GM21825 (cell line): ENCODE data around the gene UGT1A5.

Experiments
- ATAC-seq: cut with Tn5 transposase; IDR thresholded peaks from one replicate; pipeline ENCODE4 v1.9.1; 2021; ENCODE audit warnings: mild to moderate bottlenecking, moderate library complexity; ENCODE audit not compliant: unreplicated experiment

UGT1A5 gene

DNA sequence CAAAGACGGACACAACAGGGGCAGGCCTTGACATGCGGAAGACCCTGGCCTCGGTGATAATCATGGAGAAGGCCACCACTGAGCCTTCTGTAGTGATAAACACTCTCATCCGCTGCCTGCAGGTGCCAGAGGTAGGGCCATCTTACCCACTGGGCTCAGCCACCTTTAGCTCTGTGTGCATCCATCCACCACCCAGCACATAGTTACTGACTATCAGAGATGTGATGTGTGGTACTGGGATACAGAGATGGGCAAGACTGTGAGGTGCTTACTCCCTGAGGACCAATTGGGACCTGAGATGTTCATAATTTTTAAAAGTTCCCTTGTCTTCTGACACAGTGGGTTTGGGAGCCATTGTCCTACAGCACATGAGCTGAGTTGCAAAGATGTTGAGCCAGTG lies 67.0 kb downstream of the UGT1A5 start:
- no peak for ATAC-seq

DNA sequence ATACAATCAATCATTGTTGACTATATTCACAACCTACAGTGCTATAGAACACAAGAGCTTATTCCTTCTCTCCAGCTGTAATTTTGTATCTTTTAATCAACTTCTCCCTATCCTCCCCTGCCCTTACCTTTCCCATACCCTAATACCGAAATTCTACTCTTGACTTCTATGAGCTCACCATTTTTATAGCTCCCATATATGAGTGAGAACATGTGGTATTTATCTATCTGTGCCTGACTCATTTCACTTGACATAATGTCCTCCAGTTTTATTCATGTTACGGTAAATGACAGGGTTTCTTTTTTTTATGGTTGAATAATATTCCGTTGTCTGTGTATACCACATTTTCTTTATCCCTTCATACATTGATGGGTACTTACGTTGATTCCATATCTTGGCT lies 68.1 kb downstream of the UGT1A5 start:
- no peak for ATAC-seq

DNA sequence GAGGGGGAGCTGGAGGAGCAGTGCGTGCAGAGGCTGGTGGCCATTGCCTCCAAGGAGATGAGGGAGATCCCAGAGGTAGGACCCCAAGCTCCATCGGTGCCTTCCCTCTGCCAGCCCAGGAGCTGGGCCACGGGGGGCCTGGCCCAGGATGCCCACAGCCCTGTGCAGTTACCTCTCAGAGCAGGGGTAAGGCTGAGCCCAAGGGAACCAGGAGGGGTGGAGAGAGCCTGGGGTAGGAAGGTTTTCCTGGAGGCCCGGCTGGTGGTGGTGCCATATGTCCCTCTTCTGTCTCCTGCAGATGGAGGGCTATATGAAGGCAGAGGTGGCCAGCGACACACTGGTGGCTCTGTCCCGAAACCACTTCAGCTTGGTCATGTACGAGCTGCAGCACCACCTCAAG lies 76.8 kb downstream of the UGT1A5 start:
- ATAC-seq = no peak

DNA sequence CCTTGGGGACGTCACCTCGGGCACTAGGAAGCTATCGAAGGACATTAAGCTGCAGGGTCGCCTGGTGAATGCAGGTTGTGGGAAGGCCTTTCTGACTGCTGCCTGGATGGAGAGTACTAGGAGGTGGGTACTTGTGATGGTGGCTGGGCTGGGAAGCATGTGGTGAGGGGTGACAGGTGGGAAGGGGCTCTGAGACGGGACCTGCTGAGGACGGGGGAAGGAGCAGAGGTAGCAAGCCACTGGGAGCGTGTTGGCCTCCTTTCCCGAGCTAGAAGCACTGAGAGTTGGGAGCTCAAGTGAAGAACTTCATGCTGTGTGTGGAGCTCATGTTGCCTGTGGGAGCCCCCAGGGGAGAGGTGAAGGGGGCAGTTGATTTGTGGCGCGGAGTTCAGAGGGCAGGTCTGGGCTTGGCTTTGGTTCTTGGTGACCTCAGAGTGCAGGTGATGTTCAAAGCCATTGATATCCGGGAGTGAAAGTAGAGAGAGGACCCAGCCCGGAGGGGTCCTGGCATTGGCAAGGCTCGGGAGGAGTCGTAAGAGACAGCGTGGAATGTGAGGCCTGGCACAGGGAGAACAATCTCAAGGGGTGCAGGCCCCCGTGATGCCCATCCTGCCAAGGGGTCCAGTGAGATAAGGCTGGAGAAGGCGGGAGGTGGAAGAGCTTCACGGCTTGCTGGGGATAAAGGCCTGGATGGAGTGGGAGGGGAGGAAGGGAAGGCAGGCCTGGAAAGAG lies 78.6 kb downstream of the UGT1A5 start:
- ATAC-seq = no peak

DNA sequence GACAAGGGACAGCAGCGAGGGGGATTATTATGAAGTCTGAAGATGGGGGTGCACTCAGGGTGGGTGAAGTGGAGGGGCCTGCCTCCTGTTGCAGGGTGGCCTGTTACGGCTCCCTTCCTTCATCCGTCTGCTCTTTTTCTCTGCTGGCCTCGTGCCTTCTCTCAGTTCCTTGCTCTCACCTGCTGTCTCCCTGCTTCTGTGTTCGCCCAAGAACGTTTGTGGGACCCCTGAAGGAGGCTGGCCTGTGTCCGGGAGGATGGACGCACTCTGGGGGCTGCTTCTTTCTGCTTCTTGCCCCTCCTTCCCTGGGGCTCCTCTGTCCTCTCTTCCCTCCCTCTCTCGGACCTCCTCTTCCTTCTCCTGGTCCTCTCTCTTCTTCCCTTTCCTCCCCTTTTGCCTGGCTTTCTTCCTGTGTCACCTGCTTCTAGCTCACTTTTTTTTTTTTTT lies 79.2 kb downstream of the UGT1A5 start:
- no peak for ATAC-seq

DNA sequence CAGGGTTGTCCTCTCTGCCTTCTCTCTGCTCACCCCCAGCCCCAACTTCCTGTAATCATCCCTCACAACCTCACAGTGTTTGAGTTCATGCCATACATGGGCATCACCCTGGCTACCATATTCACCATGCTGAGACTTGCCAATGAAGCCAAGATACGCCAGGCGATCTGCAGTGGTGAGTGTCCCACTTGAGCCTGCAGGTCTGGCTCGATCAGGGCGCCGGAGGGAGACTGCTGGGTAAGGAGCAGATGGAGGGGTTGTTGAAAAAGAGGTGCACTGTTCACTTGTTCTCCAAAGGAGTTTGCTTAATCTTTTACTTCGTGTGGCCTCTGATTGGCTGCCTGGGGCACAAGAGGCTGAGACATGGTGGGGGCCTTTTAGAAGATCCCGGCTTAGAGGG lies 80.0 kb downstream of the UGT1A5 start:
- no peak for ATAC-seq

DNA sequence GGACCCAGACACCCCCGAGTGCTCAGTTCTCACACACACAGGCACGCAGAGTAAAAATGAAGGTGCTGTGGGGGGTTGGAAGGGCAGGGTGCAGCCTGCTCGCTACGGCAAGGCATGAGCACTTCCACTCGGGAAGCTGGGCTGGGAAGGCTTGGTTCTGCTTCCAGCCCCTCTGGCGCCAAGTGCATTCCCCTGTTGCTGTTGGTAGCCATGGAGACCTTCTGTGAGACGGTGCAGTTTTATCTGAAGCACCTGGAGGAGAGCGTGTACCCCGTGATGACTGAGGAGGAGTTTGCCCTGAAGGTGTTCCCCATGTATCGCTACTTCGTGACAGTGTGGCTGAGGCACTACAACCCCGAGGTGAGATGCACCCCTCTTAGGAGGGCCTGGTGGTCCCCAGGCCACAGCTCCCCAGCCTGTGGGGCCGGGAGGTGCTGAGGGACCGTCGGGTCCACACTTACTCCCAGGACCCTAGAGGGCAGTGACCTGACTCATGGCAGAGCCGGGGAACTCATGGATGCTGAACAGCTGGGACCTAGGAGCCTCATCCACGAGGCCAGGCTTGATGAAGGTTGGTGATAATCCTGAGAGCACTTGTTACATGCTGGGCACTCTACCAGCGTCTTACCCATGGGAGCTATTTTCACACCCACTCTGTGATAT lies 80.9 kb downstream of the UGT1A5 start:
- ATAC-seq = no peak

DNA sequence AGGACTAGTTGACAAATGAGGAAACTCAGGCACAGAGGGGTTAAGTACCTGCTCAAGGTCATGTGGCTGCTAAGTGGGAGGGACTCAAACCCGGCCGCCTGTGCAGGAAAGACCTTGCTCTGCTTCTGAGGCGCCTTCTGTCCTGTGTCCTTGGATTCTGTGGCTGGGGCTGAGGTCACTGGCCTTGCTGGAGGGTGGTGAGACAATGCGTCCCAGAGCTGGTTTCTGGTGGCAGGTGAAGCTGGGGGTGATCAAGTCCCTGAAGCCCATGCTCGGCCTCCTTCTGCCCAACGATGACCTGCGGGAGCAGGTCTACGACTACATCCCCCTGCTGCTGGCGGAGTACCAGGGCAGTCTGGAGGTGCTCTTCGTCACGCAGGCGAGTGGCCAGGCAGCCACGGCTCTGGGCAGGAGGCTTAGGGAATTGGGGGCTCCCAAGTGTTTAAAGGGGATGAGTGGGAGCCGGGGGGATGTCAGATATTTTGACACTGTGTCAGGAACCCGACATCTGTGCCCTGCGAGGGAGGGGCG lies 81.5 kb downstream of the UGT1A5 start:
- ATAC-seq = no peak

DNA sequence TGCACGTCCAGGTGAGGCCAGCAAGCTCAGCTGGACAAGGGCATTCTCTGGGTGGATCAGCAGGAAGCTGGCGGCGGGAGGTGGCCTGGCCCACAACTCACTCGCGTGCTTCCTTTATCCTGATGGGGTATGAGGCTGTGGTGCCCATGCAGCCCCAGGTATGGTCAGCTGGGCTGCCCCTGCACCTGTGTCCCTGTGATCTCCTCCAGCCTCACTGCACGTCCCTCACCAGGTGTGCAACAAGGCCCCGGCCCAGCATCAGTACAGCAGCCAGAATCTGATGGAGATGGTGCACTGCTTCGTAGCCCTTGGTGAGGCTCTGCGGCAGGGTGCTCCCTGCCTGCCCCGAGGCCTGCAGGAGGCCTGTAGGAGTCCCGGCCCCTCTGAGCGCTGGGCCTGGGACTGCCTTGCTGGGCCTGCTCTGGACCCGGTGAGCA lies 83.0 kb downstream of the UGT1A5 start:
- no peak for ATAC-seq

DNA sequence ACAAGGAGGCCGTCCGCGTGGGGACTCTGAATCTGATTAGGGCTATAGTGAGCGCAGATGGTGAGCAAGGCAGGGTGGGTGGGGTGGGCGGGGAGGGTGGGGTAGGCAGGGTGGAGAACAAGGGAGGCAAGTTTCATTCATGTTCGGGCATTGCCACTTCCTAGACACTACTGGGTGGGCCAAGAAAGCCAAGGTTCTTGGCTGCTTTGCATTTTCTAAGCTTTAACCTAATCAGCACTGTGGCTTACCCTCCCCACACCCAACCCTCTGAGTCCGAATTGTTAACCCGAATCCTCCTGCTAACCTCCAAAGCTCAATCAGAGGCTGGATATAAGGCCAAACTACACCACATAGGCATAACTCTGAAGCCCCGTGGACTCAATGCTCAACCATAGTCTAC lies 83.5 kb downstream of the UGT1A5 start:
- no peak for ATAC-seq

DNA sequence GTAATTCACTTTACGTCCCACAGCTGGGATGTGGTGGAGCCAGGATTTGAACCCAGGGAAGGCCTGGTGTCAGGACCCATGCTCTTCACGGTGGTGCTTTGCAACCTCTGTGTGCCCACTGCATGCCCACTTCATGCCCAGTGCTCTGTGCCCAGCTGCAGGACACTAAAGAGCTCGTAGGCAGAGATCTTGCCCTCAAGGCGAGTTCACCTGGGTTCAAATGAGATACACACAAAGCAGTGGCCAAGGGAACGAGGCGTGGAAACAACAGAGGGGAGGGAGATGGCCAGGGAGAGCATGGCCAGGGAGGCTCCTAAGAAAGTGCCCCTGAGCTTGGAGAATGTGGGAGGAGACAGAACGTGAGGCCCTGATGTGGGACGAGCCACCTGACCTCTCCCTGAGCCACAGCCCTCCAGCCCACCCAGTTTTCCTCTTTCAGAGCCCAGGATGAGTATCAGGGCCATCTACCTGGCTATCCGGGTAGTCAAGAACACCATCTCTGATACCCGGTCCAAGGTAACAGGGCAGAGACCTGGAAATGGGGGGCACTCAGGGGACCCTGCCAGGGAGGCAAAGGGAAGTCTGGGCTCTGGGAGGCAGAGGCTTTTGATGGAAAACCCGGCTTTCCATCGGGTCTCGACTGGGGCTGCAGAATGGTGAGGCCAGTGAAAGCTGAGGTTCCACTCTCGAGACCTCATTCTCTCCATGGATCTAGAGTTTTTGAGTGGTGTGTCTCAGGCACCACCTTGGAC lies 85.8 kb downstream of the UGT1A5 start:
- no peak for ATAC-seq

DNA sequence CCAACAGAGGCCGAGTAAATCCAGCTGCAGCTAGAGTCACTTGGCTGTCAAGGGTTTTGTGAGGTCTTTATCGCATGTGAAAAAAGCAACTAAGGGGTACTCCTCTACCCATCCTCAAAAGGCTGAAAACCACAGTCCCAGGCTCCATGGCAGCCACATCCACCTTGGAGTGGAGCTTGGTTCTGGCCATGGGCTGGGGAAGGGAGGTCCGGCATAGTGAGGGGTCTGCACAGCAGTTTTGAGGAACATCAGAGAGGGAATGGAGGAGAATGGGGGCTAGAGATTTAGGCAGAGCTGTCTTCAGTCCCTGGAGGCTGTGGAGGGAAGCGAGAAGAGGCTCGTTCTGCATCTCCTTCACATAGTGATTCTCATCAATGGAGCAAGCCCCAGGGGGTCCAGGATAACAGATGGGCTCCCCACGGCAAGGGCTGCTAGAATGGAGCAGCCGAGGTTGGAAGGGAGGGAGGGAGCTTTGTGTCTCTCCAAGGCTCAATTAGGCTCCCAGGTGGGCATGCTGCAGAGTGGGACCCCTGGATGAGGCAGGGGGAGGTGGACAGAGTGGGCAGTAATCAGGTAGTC lies 86.5 kb downstream of the UGT1A5 start:
- ATAC-seq = no peak

DNA sequence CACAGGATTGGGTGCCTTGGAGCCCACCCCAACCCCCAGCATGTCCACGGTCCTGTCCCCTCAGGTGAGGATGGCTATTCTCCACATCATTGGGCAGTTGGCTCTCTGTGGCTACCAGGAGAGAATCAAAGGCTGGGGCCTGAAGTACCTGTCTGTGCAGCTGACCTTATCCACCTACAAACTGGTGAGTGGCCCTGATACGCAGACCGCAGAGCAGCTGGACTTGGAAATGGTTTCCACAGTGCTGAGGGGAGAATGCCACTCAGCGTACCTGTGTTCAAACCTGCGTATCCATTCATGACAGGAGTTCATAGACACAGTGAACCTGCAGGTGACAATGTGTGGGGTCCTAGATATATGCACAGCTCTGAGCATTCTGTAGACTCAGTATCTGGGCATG lies 87.0 kb downstream of the UGT1A5 start:
- no peak for ATAC-seq

DNA sequence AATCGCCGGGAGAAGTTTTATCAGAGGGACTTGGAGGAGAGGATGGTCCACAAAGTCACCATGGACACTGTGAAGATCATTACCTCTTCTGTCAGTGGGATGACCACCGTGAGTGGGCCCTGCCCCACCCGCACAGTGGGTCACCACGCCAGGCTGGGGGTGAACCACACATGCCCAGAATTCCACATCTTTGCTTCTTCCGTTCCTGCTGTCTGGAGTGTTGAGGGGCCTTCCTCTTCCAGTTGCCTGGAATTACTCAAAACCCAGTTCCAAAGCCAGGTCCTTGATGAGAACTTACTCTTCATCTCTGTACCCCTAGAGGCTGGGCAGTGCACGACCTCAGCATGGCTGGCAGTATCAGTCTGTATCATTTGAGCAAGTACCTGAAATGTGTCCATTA lies 87.5 kb downstream of the UGT1A5 start:
- no peak for ATAC-seq

DNA sequence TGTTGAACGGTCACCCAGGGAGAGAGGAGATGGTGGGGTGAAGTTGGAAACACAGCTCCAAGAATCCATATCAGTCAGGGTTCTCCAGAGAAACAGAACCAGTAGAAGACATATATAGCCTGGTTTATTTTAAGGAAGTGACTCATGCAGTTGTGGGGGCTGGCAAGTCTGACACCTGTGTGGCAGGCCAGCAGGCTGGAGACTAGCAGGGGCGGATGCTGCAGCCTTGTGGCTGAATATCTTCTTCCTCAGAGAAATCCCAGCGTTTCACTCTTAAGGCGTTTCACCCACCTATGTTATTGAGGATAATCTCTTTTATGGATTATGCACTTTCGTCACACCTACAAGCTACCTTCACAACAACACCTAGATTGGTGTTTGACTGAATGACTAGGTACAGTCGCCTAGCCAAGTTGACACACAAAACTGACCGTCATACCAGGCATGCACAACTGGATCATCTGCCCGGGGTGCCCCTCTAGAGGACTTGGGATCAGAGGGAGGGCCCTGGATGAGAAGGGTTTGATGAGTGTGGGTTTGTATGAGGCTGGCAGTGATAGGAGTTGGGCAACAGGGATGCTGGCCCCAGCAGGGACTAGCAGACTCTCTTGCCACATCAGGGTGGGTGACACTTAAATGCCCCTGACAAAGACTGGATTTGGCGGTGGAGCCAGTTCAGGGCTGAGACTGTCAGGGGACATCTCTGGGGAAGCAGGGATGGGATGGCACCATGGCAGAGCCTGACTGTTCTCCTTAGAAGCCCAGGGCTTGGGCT lies 88.8 kb downstream of the UGT1A5 start:
- no peak for ATAC-seq

DNA sequence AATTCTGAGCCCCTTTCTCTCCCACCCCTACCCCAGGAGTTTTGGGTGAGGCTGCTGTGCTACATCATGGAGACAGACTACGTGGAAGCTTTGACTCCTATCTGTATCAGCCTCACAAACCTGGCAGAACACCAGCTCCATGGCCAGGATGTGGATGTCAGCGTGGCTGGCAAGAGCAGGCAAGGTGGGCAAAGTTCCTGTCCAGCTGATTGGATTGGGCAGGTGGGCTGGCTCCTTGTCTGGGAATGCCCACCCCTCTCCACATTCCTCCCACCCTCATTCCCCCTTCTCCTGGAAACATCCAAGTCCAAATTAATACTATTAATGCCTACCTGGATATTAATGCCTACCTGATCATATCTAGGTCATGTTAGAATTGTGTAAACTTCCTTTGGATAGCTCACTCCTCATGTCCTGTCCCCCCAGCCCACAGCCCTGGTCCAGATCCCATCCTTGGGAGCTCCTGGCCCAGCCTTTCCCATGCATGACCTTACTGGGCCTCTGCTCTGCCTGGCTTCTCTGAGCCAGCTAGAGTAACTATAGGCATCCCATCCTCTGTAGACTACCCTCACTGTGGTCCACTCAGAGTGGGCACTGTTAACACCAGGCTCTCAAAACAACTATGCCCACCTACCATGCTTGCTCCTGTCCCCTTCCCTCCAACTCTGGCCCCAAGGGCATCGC lies 89.6 kb downstream of the UGT1A5 start:
- no peak for ATAC-seq

DNA sequence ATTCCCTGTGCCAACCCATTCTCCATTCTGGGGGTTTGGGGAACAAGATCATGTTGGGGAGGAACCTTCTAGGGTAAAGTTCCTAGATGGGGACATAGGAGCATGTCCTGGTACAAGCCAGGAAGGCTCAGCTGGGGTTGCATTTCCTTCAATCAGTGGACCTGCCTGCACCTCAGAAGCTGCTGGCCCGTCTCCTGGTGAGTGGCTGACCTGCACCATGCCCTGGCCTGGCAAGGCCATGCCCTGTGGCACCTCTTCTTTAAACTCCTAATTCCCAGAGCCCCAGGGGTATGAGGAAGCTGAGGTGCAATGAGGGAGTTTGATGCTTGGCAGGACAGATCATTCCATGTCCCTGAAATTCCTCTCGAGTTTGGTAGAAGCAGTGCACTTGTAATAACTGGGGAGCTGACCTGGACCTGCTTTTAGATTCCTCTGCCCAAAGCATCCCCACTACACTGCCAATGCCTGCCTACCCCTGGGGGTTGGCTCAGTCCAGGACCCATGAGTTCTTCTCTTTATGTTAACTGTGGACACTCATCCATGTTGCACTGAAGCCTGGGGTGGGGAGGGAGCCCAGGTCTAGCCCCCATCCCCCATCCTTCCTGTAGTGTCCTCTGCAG lies 90.7 kb downstream of the UGT1A5 start:
- ATAC-seq = no peak

DNA sequence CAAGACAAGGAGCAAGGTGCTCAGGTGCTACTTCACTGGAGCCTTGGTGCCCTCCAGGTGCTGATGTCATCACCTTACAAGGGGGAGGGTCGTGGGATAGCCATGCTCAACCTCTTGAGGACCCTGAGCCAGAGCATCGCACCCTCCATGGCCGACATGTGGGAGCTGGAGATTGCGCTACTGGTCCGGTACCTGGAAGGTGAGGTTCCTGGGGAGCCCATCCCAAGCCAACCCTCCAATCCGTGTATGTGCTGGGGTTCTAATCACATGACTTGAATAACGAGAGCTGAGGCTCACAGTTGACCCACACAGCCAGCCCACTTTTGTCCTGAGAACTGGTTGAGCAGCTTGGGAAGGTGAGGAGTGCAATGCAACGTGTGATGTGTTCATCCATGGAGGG lies 91.3 kb downstream of the UGT1A5 start:
- no peak for ATAC-seq

DNA sequence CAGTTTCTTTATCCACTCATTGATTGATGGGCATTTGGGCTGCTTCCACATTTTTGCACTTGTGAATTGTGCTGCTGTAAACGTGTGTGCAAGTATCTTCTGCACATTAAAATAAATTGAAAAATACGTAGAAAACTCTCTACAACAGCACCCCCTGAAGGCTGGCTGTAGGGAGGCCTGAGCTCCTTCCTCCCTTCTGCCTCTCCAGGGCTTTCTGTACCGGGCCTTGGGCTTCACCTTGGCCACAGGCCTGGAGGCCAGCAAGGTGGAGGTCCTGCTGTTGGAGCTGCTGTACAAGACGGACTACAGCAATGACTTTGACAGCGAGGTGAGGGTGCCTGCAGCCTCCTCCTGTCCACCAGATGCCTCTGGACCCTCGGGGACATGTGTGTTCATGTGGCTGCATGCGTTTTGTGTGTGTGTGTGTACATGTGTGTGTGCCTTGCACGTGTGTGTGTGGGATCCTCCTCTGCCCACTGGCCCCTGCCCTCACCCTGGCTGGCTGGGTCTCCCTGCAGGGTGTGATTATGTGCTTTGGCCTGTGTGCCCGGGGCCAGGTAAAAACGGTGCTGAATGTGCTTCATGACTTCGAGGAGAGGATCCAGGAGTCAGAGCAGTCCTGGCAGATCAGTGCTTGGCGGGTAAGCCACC lies 94.6 kb downstream of the UGT1A5 start:
- no peak for ATAC-seq
